Chondrocyte (in vitro differentiated cells): Measurements from ENCODE around the gene SULT1B1. TPM values are rescaled to one million over a fixed set of nuclear protein-coding genes. Genes with fewer than 3 reads are reported as not detected.

Experiments used
- DNase-seq: peaks from one replicate; pipeline ENCODE4 v3.0.0; 2021; ENCODE audit warnings: mixed read lengths, low spot score
- H3K27ac Mint-ChIP-seq: one replicate; pipeline ENCODE4 v1.8.0; 2021; ENCODE audit warnings: mild to moderate bottlenecking, moderate library complexity, mixed read lengths; ENCODE audit not compliant: unreplicated experiment
- H3K27me3 Mint-ChIP-seq: 2 replicates; pipeline ENCODE4 v1.8.0; 2021; ENCODE audit warnings: low read depth, mixed read lengths
- H3K36me3 Mint-ChIP-seq: 2 replicates; pipeline ENCODE4 v1.8.0; 2021; ENCODE audit warnings: low read depth, mixed read lengths
- H3K4me1 Mint-ChIP-seq: 2 replicates; pipeline ENCODE4 v1.8.0; 2021; ENCODE audit warnings: low read depth, mild to moderate bottlenecking, mixed read lengths
- H3K4me3 Mint-ChIP-seq: one replicate; pipeline ENCODE4 v1.8.0; 2021; ENCODE audit warnings: mild to moderate bottlenecking, moderate library complexity, mixed read lengths; ENCODE audit not compliant: unreplicated experiment
- H3K9me3 Mint-ChIP-seq: 2 replicates; pipeline ENCODE4 v1.8.0; 2021; ENCODE audit warnings: low read depth, mixed read lengths
- CTCF ChIP-seq: fragments of 200-600 bp; sonication (generic); IDR thresholded peaks from 2 replicates; pipeline ENCODE4 v1.5.0; 2021; ENCODE audit warnings: antibody characterized with exemption, mild to moderate bottlenecking, moderate library complexity
- total RNA-seq: library from RNA; stranded (reverse); gene quantifications from 3 replicates; pipeline ENCODE4 v1.2.1, GENCODE V29; 2021

SULT1B1 gene
- total RNA-seq, 1 donor from 2014 or later = 0.52 TPM

- no peak for TF ChIP-seq CTCF
- Mint-ChIP-seq H3K9me3 (no peaks in the 10 kb centered on the region), H3K4me3 (no peak overlapping the region), H3K27ac (no peak overlapping the region), H3K36me3 (no peaks in the 10 kb centered on the region), H3K27me3 (peaks cover 5% of the 10 kb centered on the region), H3K4me1 (peaks cover 8% of the 10 kb centered on the region)
- no peak for DNase-seq
These were observed 2.8 kb upstream of the SULT1B1 start for GRCh38 chr4:69763233-69763632.

- H3K27me3 Mint-ChIP-seq = peaks cover 8% of the 10 kb centered on the region
- no peak for TF ChIP-seq CTCF
- no peaks in the 10 kb centered on the region for H3K9me3 Mint-ChIP-seq
- H3K4me1 Mint-ChIP-seq = peaks cover 13% of the 10 kb centered on the region
- DNase-seq = no peak
- no peaks in the 10 kb centered on the region for H3K36me3 Mint-ChIP-seq
- H3K27ac Mint-ChIP-seq = no peak overlapping the region
- H3K4me3 Mint-ChIP-seq = no peak overlapping the region
These were observed 1.2 kb downstream of the SULT1B1 start for GRCh38 chr4:69759189-69759604.

GRCh38 chr4:69757464-69757863, 3.0 kb downstream of the SULT1B1 start:
- Mint-ChIP-seq H3K4me3 (no peak overlapping the region), H3K4me1 (peaks cover 18% of the 10 kb centered on the region), H3K36me3 (no peaks in the 10 kb centered on the region), H3K27ac (no peak overlapping the region), H3K9me3 (no peaks in the 10 kb centered on the region), H3K27me3 (peaks cover 8% of the 10 kb centered on the region)
- no peak for TF ChIP-seq CTCF
- DNase-seq = no peak

GRCh38 chr4:69754926-69755580, 5.4 kb downstream of the SULT1B1 start:
- no peak overlapping the region for H3K4me3 Mint-ChIP-seq
- DNase-seq = no peak
- H3K4me1 Mint-ChIP-seq = peaks cover 11% of the 10 kb centered on the region
- no peak overlapping the region for H3K27ac Mint-ChIP-seq
- no peak for TF ChIP-seq CTCF
- H3K36me3 Mint-ChIP-seq = no peaks in the 10 kb centered on the region
- no peaks in the 10 kb centered on the region for H3K9me3 Mint-ChIP-seq
- H3K27me3 Mint-ChIP-seq = peaks cover 9% of the 10 kb centered on the region

GRCh38 chr4:69753686-69754085, 6.7 kb downstream of the SULT1B1 start:
- Mint-ChIP-seq H3K27me3 (peaks cover 6% of the 10 kb centered on the region), H3K9me3 (no peaks in the 10 kb centered on the region), H3K4me3 (no peak overlapping the region), H3K36me3 (no peaks in the 10 kb centered on the region), H3K27ac (no peak overlapping the region), H3K4me1 (peaks cover 11% of the 10 kb centered on the region)
- TF ChIP-seq CTCF = no peak
- DNase-seq = no peak
